IPS DF 6.9 (cell line): ENCODE measurements around the gene PCDHA8.
"Not testable (repeated sequence)": the region's sequence is repeated elsewhere in the genome, so short reads cannot be mapped to it uniquely, and the experiment has no call there.

Source experiments
- DNase-seq: peaks from one replicate; pipeline ENCODE4 v3.0.0-alpha.2; 2013; ENCODE audit warnings: low read depth, low spot score
- H3K27ac ChIP-seq: one replicate; pipeline ENCODE4 v1.5.1; 2013; ENCODE audit warnings: low read length, control low read depth
- H3K27me3 ChIP-seq: 2 replicates; pipeline ENCODE4 v1.6.1; 2013; ENCODE audit warnings: mild to moderate bottlenecking, low read length; ENCODE audit not compliant: control insufficient read depth, insufficient read depth
- H3K36me3 ChIP-seq: 2 replicates; pipeline ENCODE4 v1.6.1; 2013; ENCODE audit warnings: low read length; ENCODE audit not compliant: control insufficient read depth, insufficient read depth
- H3K4me1 ChIP-seq: 2 replicates; pipeline ENCODE4 v1.6.1; 2013; ENCODE audit warnings: low read length; ENCODE audit not compliant: control insufficient read depth, insufficient read depth
- H3K4me3 ChIP-seq: 2 replicates; pipeline ENCODE4 v1.5.1; 2013; ENCODE audit warnings: mild to moderate bottlenecking, low read length
- H3K9me3 ChIP-seq: 2 replicates; pipeline ENCODE4 v1.6.1; 2013; ENCODE audit warnings: low read length, inconsistent platforms; ENCODE audit not compliant: control insufficient read depth, insufficient read depth
- WGBS: extraction: QIAGEN DNeasy Blood & Tissue Kit; methylation state at CpG from one replicate; pipeline ENCODE4 v1.1.7; 2013; ENCODE audit warnings: mixed read lengths, missing lambda C conversion rate; ENCODE audit not compliant: insufficient read length, insufficient coverage; 5-methylcytosine and 5-hydroxymethylcytosine counted together

Gene PCDHA8, protein sequence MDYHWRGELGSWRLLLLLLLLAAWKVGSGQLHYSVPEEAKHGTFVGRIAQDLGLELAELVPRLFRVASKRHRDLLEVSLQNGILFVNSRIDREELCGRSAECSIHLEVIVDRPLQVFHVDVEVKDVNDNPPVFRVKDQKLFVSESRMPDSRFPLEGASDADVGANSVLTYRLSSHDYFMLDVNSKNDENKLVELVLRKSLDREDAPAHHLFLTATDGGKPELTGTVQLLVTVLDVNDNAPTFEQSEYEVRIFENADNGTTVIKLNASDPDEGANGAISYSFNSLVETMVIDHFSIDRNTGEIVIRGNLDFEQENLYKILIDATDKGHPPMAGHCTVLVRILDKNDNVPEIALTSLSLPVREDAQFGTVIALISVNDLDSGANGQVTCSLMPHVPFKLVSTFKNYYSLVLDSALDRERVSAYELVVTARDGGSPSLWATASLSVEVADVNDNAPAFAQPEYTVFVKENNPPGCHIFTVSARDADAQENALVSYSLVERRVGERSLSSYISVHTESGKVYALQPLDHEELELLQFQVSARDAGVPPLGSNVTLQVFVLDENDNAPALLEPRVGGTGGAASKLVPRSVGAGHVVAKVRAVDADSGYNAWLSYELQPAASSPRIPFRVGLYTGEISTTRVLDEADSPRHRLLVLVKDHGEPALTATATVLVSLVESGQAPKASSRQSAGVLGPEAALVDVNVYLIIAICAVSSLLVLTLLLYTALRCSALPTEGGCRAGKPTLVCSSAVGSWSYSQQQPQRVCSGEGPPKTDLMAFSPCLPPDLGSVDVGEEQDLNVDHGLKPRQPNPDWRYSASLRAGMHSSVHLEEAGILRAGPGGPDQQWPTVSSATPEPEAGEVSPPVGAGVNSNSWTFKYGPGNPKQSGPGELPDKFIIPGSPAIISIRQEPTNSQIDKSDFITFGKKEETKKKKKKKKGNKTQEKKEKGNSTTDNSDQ

DNA sequence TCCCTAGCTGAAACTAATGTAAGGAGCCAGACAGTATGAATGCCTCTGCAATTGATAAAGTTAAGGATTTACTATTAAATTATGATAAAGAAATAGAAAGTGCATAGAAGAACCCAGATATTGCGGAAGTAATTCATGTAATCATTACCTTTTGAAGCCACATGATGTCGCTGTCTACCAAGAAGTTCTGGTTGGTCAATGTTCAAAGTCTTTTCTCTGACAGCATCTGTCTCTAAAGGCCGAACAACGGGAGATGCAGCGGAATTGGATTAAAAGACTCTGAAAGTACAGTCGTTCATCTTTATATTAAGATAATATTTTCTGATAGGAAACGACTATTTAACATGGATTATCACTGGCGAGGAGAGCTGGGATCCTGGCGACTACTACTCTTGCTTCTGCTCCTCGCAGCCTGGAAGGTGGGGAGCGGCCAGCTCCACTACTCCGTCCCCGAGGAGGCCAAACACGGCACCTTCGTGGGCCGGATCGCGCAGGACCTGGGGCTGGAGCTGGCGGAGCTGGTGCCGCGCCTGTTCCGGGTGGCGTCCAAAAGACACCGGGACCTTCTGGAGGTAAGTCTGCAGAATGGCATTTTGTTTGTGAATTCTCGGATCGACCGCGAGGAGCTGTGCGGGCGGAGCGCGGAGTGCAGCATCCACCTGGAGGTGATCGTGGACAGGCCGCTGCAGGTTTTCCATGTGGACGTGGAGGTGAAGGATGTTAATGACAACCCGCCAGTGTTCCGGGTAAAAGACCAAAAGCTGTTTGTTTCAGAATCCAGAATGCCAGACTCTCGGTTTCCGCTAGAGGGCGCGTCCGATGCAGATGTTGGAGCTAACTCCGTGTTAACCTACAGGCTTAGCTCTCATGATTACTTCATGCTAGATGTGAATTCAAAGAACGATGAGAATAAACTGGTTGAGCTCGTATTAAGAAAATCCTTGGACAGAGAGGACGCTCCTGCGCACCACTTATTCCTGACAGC, at the start of gene PCDHA8:
PCDHA8 (plus strand) TSS at position 210 of the 985 bp plus-strand sequence; CDS start at position 345, 135 bp downstream.
- Histone ChIP-seq H3K4me1 (0 out of 2 replicates have a peak, but pooled peaks cover 2% of the 10 kb centered on the region), H3K27me3 (no peaks in the 10 kb centered on the region), H3K27ac (no peak within 1 kb of the TSS), H3K4me3 (peak within 1 kb of the TSS; percentile 37; the same call in 1 of the 2 replicates), H3K36me3 (no peaks in the 10 kb centered on the region), H3K9me3 (no peaks in the 10 kb centered on the region)
- DNase-seq = no peak
- WGBS = no CpG with 5 or more reads among the region's 47 CpGs

DNA sequence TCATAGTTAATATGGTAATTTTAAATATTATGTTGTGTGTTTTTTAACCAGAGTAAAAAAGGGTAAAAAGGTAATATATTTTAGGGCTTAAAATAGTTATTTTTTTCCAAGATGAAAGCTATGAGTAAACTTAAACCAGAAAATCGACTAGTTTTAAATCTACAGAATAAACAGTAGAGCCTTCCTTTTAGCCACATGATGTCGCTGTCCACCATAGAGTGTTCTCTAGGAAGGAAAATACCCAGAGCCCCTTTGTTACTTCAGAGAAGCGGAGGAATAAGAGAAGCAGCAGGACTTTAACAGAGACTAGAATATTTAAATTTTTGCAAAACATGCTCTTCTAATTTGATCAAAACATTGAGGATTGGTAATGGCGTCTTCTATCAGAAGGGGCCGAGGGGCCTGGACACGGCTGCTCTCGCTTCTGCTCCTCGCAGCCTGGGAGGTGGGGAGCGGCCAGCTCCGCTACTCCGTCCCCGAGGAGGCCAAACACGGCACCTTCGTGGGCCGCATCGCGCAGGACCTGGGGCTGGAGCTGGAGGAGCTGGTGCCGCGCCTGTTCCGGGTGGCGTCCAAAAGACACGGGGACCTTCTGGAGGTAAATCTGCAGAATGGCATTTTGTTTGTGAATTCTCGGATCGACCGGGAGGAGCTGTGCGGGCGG, 46.3 kb upstream of the PCDHA8 start, which contains the start of gene PCDHA2:
PCDHA2 (plus strand) TSS at position 258 of the 664 bp plus-strand sequence.
- Histone ChIP-seq H3K4me1 (no peaks in the 10 kb centered on the region), H3K4me3 (peak within 1 kb of the TSS; percentile 87), H3K36me3 (no peaks in the 10 kb centered on the region), H3K27me3 (no peaks in the 10 kb centered on the region), H3K9me3 (no peaks in the 10 kb centered on the region), H3K27ac (no peak within 1 kb of the TSS)
- no CpG with 5 or more reads among the region's 27 CpGs for WGBS
- DNase-seq = no peak

DNA sequence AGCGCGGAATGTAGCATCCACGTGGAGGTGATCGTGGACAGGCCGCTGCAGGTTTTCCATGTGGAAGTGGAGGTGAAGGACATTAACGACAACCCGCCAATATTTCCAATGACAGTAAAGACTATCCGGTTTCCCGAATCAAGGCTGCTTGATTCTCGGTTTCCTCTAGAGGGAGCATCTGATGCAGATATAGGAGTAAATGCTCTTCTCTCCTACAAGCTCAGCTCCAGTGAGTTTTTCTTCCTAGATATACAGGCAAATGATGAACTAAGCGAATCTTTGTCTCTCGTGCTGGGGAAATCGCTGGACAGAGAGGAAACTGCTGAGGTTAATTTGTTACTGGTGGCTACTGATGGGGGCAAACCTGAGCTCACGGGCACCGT, 45.7 kb upstream of the PCDHA8 start:
- Histone ChIP-seq H3K4me3 (peak overlapping the region; percentile 87; the same call in 1 of the 2 replicates), H3K36me3 (no peaks in the 10 kb centered on the region)
- DNase-seq = no peak

DNA sequence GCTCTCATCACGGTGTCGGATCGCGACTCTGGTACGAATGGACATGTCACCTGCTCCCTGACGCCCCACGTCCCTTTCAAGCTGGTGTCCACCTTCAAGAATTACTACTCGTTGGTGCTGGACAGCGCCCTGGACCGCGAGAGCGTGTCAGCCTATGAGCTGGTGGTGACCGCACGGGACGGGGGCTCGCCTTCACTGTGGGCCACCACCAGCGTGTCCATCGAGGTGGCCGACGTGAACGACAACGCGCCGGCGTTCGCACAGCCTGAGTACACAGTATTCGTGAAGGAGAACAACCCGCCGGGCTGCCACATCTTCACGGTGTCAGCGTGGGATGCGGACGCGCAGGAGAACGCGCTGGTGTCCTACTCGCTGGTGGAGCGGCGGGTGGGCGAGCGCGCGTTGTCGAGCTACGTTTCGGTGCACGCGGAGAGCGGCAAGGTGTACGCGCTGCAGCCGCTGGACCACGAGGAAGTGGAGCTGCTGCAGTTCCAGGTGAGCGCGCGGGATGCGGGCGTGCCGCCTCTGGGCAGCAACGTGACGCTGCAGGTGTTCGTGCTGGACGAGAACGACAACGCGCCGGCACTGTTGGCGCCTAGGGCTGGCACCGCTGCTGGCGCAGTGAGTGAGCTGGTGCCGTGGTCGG, 44.8 kb upstream of the PCDHA8 start:
- H3K9me3 ChIP-seq, H3K4me3 ChIP-seq, H3K27me3 ChIP-seq, H3K27ac ChIP-seq, H3K36me3 ChIP-seq, H3K4me1 ChIP-seq, DNase-seq: not testable (repeated sequence)
- WGBS = no CpG with 5 or more reads among the region's 72 CpGs

More for the DNA sequence above, 45.7 kb upstream of the PCDHA8 start:
- Histone ChIP-seq H3K27me3 (no peaks in the 10 kb centered on the region), H3K9me3 (no peaks in the 10 kb centered on the region), H3K4me1 (no peaks in the 10 kb centered on the region), H3K27ac (no peak overlapping the region)
- WGBS = no CpG with 5 or more reads among the region's 15 CpGs

DNA sequence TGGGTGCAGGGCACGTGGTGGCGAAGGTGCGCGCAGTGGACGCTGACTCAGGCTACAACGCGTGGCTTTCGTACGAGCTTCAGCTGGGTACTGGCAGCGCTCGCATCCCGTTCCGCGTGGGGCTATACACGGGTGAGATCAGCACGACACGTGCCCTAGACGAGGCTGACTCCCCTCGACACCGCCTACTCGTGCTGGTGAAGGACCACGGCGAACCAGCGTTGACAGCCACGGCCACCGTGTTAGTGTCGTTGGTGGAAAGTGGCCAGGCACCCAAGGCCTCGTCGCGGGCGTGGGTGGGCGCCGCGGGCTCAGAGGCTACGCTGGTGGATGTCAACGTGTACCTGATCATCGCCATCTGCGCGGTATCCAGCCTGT, 44.3 kb upstream of the PCDHA8 start:
- no CpG with 5 or more reads among the region's 39 CpGs for WGBS
- Histone ChIP-seq H3K36me3 (no peaks in the 10 kb centered on the region), H3K4me3 (no peak overlapping the region), H3K9me3 (no peaks in the 10 kb centered on the region), H3K4me1 (no peaks in the 10 kb centered on the region), H3K27ac (no peak overlapping the region), H3K27me3 (no peaks in the 10 kb centered on the region)
- no peak for DNase-seq

DNA sequence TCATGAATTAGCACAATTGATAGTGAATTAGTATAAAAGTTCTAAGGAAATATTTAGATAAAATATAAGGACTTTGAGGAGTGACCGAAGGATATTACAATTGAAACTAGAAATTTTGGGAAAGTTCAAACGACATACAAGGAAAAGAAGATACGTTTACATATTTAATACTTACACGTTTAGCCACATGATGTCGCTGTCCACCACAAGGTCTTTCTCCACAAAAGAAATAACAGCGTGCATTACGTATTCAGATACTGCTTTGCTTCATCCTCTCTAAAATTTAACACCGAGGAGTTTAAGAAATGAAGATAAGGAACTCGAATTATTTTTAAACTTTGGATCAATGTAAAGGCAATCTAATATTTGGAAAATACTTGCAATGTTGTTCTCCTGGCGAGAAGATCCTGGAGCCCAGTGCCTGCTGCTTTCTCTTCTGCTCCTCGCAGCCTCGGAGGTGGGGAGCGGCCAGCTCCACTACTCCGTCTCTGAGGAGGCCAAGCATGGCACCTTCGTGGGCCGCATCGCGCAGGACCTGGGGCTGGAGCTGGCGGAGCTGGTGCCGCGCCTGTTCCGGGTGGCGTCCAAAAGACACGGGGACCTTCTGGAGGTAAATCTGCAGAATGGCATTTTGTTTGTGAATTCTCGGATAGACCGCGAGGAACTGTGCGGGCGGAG, 40.0 kb upstream of the PCDHA8 start, which contains the start of gene PCDHA3:
PCDHA3 (plus strand) TSS at position 242 of the 678 bp plus-strand sequence.
- Histone ChIP-seq H3K27me3 (no peaks in the 10 kb centered on the region), H3K9me3 (no peaks in the 10 kb centered on the region)

DNA sequence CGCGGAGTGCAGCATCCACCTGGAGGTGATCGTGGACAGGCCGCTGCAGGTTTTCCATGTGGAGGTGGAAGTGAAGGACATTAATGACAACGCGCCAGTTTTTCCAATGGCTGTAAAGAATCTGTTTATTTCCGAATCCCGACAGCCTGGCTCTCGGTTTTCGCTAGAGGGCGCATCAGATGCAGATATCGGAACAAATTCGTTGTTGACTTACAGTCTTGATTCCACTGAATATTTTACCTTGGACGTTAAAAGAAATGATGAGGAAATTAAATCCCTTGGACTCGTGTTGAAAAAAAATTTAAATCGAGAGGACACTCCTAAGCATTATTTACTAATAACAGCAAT, 39.5 kb upstream of the PCDHA8 start:
- no CpG with 5 or more reads among the region's 16 CpGs for WGBS
- Histone ChIP-seq H3K27ac (no peak overlapping the region), H3K36me3 (peaks cover 4% of the 10 kb centered on the region; the same call in 1 of the 2 replicates), H3K27me3 (no peaks in the 10 kb centered on the region), H3K4me1 (no peaks in the 10 kb centered on the region), H3K9me3 (no peaks in the 10 kb centered on the region), H3K4me3 (peak overlapping the region; percentile 52; the same call in 1 of the 2 replicates)
- no peak for DNase-seq

More for the DNA sequence above, 40.0 kb upstream of the PCDHA8 start, which contains the start of gene PCDHA3:
- no peak for DNase-seq
- Histone ChIP-seq H3K4me3 (peak within 1 kb of the TSS; percentile 52; the same call in 1 of the 2 replicates), H3K36me3 (peaks cover 4% of the 10 kb centered on the region; the same call in 1 of the 2 replicates), H3K27ac (no peak within 1 kb of the TSS), H3K4me1 (no peaks in the 10 kb centered on the region)
- no CpG with 5 or more reads among the region's 29 CpGs for WGBS

DNA sequence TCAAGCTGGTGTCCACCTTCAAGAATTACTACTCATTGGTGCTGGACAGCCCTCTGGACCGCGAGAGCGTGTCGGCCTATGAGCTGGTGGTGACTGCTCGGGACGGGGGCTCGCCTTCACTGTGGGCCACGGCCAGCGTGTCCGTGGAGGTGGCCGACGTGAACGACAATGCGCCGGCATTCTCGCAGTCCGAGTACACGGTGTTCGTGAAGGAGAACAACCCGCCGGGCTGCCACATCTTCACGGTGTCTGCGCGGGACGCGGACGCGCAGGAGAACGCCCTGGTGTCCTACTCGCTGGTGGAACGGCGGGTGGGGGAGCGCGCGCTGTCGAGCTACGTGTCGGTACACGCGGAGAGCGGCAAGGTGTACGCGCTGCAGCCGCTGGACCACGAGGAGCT, 38.6 kb upstream of the PCDHA8 start:
- not testable (repeated sequence) for DNase-seq, H3K36me3 ChIP-seq, H3K4me3 ChIP-seq, H3K27me3 ChIP-seq, H3K9me3 ChIP-seq, H3K4me1 ChIP-seq, H3K27ac ChIP-seq
- no CpG with 5 or more reads among the region's 45 CpGs for WGBS
